Heart left ventricle (tissue), 13 donors: ENCODE results near the gene NUCB2.

Source experiments
- POLR2A ChIP-seq, 2 donors: fragments of 450-650 bp; IDR thresholded peaks; one replicate each; pipeline ENCODE4 v1.6.1; 2017; ENCODE audit warnings: antibody characterized with exemption in 2 of 2, mild to moderate bottlenecking in 2 of 2, moderate library complexity in 2 of 2
- TF ChIP-seq, protein P1 (sequence below), 12 donors: fragments of 200-600 bp; sonication (generic) in 4 of 12; IDR thresholded peaks; one replicate each; pipeline versions ENCODE4 v1.5.0 to v1.8.0; 2018 to 2022; ENCODE audit warnings: antibody characterized with exemption in 12 of 12, mild to moderate bottlenecking in 5 of 12
- donor health status: ischemic (EF 13 %, LVEDD 7.1; RV severe dilation, severe dysfunction).
- donor health status: DM: no; HTN: yes; CAD: no.
- donor health status: DM: no; HTN: no; CAD: no.
- donor health status: ischemic (EF 25% LVEDD 6.9; RV normal size, moderate dysfunction).
- donor health status: ischemic (EF 25% LVEDD 5.7; RV mildly dilated, moderate dysfunction).
- donor health status: ischemic (EF 35%, LVEDD 5.7; RV mildly dilated, moderate dysfunction).
- donor health status: nonischemic (EF 11% LVEDD 7.7; RV severe dilation, severe dysfunction).
- donor health status: DM: yes; HTN: yes; CAD: no.
- donor health status: PGD.
- donor health status: ischemic (EF 29% LVEDD 5.4; RV normal size, mild dysfunction).
- donor health status: nonischemic (EF 23%, LVEDD 6.1; RV moderate dilation, normal function).

- TF ChIP-seq, protein P1, sequence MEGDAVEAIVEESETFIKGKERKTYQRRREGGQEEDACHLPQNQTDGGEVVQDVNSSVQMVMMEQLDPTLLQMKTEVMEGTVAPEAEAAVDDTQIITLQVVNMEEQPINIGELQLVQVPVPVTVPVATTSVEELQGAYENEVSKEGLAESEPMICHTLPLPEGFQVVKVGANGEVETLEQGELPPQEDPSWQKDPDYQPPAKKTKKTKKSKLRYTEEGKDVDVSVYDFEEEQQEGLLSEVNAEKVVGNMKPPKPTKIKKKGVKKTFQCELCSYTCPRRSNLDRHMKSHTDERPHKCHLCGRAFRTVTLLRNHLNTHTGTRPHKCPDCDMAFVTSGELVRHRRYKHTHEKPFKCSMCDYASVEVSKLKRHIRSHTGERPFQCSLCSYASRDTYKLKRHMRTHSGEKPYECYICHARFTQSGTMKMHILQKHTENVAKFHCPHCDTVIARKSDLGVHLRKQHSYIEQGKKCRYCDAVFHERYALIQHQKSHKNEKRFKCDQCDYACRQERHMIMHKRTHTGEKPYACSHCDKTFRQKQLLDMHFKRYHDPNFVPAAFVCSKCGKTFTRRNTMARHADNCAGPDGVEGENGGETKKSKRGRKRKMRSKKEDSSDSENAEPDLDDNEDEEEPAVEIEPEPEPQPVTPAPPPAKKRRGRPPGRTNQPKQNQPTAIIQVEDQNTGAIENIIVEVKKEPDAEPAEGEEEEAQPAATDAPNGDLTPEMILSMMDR (IDR thresholded peaks at IDR 0.05) = no peak
- no peak for TF ChIP-seq POLR2A (IDR thresholded peaks at IDR 0.05)
Observed at GRCh38 chr11:17277024-17277584, 565 bp downstream of the NUCB2 start.
